IPS DF 4.7 (cell line): Measurements from ENCODE around the gene TAP1.
"Not testable (repeated sequence)": the region's sequence is repeated elsewhere in the genome, so short reads cannot be mapped to it uniquely, and the experiment has no call there.

ENCODE experiments used
- DNase-seq: peaks from one replicate; pipeline ENCODE4 v3.0.0-alpha.2; 2013; ENCODE audit warnings: low spot score; ENCODE audit errors: extremely low read depth

The TAP1 gene

GRCh38 chr6:32839356-32839755, 14.1 kb downstream of the TAP1 start:
- DNase-seq: no peak

- no peak for DNase-seq
These were observed 15.2 kb downstream of the TAP1 start, which contains the start of gene TAP2 for GRCh38 chr6:32838114-32838958. TSS of gene TAP2 (minus strand) at chr6:32838739. CDS start at chr6:32838233, 506 bp downstream.

DNA sequence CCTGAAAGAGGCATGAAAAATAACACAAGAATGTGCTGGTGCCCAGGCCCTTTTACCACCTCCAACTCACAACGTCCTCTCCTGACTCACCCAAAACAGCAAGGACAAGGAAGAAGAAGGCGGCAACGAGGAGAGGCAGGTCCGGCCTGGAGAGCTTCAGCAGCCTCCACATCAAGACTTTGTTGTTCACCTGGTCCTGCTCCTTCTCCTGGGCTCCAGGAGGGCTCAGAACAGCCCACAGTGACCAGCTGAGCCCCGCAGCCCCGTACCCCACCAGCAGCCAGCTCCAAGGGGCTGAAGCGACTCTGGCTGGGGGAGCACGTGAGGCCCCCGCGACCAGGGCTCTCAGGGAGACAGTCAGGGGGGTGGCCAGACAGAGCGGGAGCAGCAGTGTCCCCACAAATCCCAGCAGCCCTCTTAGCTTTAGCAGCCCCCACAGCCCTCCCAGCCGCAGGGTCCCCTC, 15.8 kb downstream of the TAP1 start:
- no peak for DNase-seq

DNA sequence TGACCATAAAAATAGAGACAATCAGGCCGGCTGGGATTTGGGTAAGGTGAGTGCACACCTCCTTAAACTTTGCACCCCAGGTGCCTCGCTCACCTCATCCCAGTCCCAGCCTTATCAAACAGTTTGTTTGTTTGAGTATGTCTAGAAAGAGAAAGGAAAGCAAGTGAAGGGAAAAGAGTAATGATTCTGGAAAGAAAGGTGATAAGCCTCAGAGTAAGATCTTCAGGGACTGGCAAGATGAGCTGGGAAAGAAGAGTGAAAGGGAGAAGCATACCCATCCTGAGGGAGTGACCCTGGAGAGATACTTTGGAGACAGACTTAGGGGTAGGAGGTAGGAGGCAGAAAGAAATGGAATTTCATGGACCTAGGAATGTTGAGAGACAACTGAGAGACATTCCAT, 16.6 kb downstream of the TAP1 start:
- DNase-seq: no peak

GRCh38 chr6:32835167-32835893, 18.2 kb downstream of the TAP1 start:
- no peak for DNase-seq

DNA sequence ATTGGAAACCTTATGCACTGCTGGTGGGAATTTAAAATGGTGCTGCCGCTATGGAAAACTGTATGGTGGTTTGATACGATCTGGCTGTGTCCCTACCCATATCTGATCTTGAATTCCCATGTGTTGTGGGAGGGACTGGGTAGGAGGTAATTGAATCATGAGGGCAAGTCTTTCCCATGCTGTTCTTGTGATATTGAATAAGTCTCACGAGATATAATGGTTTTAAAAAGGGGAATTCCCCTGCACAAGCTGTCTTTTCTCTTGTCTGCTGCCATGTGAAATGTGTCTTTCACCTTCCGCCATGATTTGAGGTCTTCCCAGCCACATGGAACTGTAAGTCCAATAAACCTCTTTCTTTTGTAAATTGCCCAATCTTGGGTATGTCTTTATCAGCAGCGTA, 19.8 kb downstream of the TAP1 start:
- no peak for DNase-seq

- DNase-seq: no peak
These were observed 21.0 kb downstream of the TAP1 start for GRCh38 chr6:32832535-32832934.

- DNase-seq: no peak
These were observed 22.6 kb downstream of the TAP1 start for GRCh38 chr6:32830936-32831335.

DNA sequence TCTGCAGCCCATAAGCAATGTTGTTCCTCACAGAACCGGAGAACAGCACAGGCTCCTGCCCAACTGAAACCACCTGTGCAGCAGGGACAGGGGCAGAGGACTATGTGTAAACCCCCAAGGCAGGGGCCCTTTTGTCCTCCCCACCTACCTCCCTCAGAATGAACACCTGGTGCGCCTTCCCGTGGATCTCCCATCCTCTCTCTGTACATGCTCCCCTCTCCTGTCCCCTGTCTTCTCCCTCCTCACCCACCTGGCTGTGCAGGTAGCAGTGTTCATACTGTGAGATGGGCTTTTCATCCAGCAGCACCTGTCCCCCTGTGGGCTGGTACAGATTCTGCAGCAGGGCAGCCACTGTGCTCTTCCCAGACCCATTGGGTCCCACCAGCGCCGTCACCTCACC, 23.5 kb downstream of the TAP1 start:
- no peak for DNase-seq

DNA sequence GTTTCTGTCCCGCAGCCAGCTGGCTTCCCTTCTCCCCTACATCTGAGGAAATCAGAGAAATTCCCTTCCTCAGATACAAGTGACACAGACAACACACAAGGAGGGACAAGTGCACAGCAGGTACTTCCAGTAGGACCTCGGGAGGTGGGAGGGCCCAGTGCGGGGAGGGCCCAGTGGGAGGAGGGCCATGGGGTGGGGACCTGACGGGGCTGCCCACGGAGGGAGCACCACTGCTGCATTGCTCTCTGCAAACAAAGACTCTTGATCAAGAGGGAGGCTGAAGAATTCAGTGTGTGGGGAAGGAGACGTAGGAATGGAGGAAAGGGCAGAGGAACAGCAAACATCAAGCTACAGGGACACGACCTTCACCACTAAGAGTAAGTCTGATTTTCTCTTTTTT, 24.0 kb downstream of the TAP1 start:
- no peak for DNase-seq

DNA sequence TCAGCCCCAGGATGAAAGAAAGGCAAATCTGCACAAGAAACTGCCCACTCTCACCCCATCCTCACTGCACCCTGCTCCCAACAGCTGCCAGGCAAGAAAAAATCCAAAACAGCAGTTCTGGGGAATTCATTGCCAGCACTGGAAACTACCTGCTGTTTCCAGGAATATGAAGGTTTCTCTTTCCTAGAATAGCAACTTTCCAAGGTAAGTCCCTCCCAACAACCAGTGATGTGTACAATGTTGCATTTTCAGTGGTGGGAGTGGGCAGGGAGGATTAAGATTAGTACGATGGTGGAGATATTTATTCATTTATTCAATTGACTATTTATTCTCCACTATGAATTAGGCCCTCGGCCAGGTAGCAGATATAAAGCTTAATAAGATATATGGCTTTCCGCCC, 26.5 kb downstream of the TAP1 start:
- DNase-seq: no peak

DNA sequence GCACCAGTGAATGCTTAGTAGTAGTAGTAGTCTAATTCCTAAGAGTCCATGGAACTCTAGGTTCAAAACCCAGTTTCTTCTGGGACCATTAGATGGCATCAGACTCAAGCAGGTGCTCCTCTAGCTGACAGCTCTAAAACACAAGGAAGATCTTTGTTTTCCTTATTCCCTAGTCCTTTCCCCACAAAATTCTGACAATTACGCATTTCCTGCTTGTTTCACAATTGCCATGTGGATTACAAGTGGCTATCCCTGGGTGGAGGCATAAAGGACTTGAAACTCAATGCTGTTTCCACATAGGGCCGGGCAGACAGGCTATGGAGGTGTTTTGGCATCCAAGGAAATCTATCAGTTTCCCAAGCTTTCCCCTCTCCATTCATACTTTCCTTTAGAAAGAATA, 27.5 kb downstream of the TAP1 start:
- DNase-seq: no peak

GRCh38 chr6:32819729-32820128, 33.8 kb downstream of the TAP1 start:
- no peak for DNase-seq

- no peak for DNase-seq
These were observed 34.6 kb downstream of the TAP1 start for GRCh38 chr6:32818867-32819266.

GRCh38 chr6:32816746-32817204, 36.7 kb downstream of the TAP1 start, which contains the start of gene HLA-DOB:
TSS of gene HLA-DOB (minus strand) at chr6:32817002. CDS start at chr6:32816951, 51 bp downstream.
- DNase-seq: no peak

- DNase-seq: no peak
These were observed 37.5 kb downstream of the TAP1 start for GRCh38 chr6:32815996-32816395.

DNA sequence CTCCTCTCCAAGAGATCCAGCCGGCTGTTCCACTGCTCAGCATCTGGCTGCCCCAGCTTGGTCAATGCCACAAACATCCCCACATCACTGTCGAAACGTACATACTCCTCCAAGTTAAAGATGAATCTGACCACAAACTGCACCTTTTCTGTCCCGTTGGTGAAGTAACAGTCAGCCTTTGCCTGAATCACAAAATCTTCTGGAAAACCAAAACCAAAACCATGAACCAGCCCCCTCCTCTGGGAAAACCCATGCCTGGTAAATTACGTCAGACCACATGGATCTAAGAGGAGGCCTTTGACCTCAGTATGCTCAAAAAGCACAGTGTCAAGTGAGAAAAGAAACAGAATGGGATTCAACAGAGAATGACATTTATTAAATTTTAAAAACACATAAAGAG, 38.4 kb downstream of the TAP1 start:
- no peak for DNase-seq

DNA sequence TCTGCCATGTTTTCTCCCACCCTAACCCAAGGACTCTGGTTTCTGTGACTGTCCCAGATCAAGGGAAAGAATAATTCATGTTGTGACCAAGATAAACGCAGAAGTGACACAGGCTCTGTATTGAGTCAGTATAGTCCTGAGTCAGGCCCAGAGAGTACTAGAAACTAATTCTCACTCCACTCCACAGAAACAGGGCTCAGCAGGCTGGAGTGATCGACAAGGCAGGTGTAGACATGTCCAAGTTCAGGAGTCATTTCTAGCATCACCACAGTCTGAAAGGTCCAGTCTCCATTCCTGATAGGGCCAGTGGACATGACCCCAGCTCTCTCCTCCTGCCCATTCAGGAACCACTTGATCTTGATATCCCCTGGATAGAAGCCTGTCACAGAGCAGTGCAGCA, 39.4 kb downstream of the TAP1 start:
- DNase-seq: no peak

DNA sequence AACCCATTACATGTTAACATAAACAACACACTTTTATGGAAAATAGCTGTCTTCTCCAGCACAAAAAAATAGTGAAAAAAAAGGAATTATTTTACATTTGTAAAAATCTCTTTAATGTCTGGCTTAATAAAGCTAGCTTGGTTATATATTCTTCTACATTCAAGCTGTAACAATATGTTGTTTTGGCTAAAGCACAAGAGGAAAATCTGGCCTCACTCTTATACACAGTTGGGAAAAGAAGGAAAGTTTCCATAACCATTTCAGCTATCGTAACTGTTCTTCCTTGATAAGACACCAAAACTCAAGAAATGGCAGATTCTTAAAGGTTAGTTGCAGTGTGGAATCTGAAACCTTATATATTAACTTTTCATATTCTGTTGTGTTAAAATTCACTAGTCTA, 44.3 kb downstream of the TAP1 start:
- no peak for DNase-seq

- no peak for DNase-seq
These were observed 46.4 kb downstream of the TAP1 start for GRCh38 chr6:32807020-32807580.

DNA sequence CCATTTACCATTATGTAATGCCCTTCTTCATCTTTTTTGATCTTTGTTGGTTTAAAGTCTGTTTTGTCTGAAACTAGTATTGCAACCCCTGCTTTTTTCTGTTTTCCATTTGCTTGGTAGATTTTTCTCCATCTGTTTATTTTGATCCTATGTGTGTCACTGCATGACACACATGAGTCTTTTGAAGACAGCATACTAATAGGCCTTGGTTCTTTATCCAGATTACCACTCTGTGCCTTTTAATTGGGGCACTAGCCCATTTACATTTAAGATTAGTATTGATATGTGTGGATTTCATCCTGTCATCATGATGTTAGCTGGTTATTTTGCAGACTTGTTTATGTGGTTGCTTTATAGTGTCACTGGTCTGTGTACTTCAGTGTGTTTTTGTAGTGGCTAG, 48.1 kb downstream of the TAP1 start:
- DNase-seq: not testable (repeated sequence)

- DNase-seq: no peak
These were observed 50.1 kb downstream of the TAP1 start for GRCh38 chr6:32803416-32803815.
